ENCODE measurements around the gene TCF7L2. TPM values are rescaled to one million over a fixed set of nuclear protein-coding genes. Genes with fewer than 3 reads are reported as not detected.

TCF7L2 gene
- total RNA-seq, 2 experiments from 2014 or later, result 2.0 to 2.1 TPM

GRCh38 chr10:113038183-113038582 lies 88.1 kb downstream of the TCF7L2 start:
- no peaks in the 10 kb centered on the region for H3K4me1 Mint-ChIP-seq (ENCODE audit: low read depth)
- peaks cover 10% of the 10 kb centered on the region for H3K27me3 Mint-ChIP-seq (ENCODE audit: low read depth)
- intact Hi-C loops (cut with micrococcal nuclease), result no loop called here
- H3K9me3 Mint-ChIP-seq, result no peaks in the 10 kb centered on the region
- H3K36me3 Mint-ChIP-seq (ENCODE audit: low read depth), result peaks cover 1% of the 10 kb centered on the region
- H3K27ac Mint-ChIP-seq, result no peak overlapping the region
- no peak overlapping the region for H3K4me3 Mint-ChIP-seq
- DNase-seq, result no peak
- CTCF ChIA-PET, result no interaction called here

GRCh38 chr10:113038985-113039384 lies 88.9 kb downstream of the TCF7L2 start:
- Mint-ChIP-seq H3K9me3 (no peaks in the 10 kb centered on the region), H3K36me3 (ENCODE audit: low read depth) (peaks cover 1% of the 10 kb centered on the region), H3K4me3 (no peak overlapping the region), H3K27ac (no peak overlapping the region), H3K4me1 (ENCODE audit: low read depth) (no peaks in the 10 kb centered on the region), H3K27me3 (ENCODE audit: low read depth) (peaks cover 10% of the 10 kb centered on the region)
- DNase-seq, result no peak
- CTCF ChIA-PET, result no interaction called here
- intact Hi-C loops (cut with micrococcal nuclease), result no loop called here

GRCh38 chr10:113041324-113041723 lies 91.3 kb downstream of the TCF7L2 start:
- DNase-seq, result no peak
- H3K9me3 Mint-ChIP-seq, result no peaks in the 10 kb centered on the region
- intact Hi-C loops (cut with micrococcal nuclease), result no loop called here
- CTCF ChIA-PET, result no interaction called here
- no peaks in the 10 kb centered on the region for H3K36me3 Mint-ChIP-seq (ENCODE audit: low read depth)
- H3K4me3 Mint-ChIP-seq, result no peak overlapping the region
- no peaks in the 10 kb centered on the region for H3K4me1 Mint-ChIP-seq (ENCODE audit: low read depth)
- H3K27me3 Mint-ChIP-seq (ENCODE audit: low read depth), result peaks cover 8% of the 10 kb centered on the region
- no peak overlapping the region for H3K27ac Mint-ChIP-seq

GRCh38 chr10:113041841-113042750 lies 92.0 kb downstream of the TCF7L2 start:
- CTCF ChIA-PET, result no interaction called here
- H3K4me1 Mint-ChIP-seq (ENCODE audit: low read depth), result no peaks in the 10 kb centered on the region
- no peak for DNase-seq
- no peak overlapping the region for H3K27ac Mint-ChIP-seq
- no peaks in the 10 kb centered on the region for H3K36me3 Mint-ChIP-seq (ENCODE audit: low read depth)
- intact Hi-C loops (cut with micrococcal nuclease), result no loop called here
- no peaks in the 10 kb centered on the region for H3K9me3 Mint-ChIP-seq
- peaks cover 8% of the 10 kb centered on the region for H3K27me3 Mint-ChIP-seq (ENCODE audit: low read depth)
- H3K4me3 Mint-ChIP-seq, result no peak overlapping the region

- Mint-ChIP-seq H3K4me3 (no peak overlapping the region), H3K9me3 (no peaks in the 10 kb centered on the region), H3K36me3 (ENCODE audit: low read depth) (no peaks in the 10 kb centered on the region), H3K27me3 (ENCODE audit: low read depth) (peaks cover 8% of the 10 kb centered on the region), H3K27ac (no peak overlapping the region), H3K4me1 (ENCODE audit: low read depth) (no peaks in the 10 kb centered on the region)
- no peak for DNase-seq
- CTCF ChIA-PET, result no interaction called here
- intact Hi-C loops (cut with micrococcal nuclease), result no loop called here
Observed at GRCh38 chr10:113042868-113043267, 92.8 kb downstream of the TCF7L2 start.

- DNase-seq, result no peak
- Mint-ChIP-seq H3K9me3 (no peaks in the 10 kb centered on the region), H3K27me3 (ENCODE audit: low read depth) (peaks cover 8% of the 10 kb centered on the region), H3K4me1 (ENCODE audit: low read depth) (no peaks in the 10 kb centered on the region), H3K27ac (no peak overlapping the region), H3K4me3 (no peak overlapping the region), H3K36me3 (ENCODE audit: low read depth) (no peaks in the 10 kb centered on the region)
- CTCF ChIA-PET, result no interaction called here
- intact Hi-C loops (cut with micrococcal nuclease), result no loop called here
Observed at GRCh38 chr10:113044016-113044755, 94.1 kb downstream of the TCF7L2 start.

GRCh38 chr10:113045147-113046055 lies 95.4 kb downstream of the TCF7L2 start:
- Mint-ChIP-seq H3K9me3 (no peaks in the 10 kb centered on the region), H3K27me3 (ENCODE audit: low read depth) (peaks cover 6% of the 10 kb centered on the region), H3K36me3 (ENCODE audit: low read depth) (no peaks in the 10 kb centered on the region), H3K4me1 (ENCODE audit: low read depth) (peaks cover 5% of the 10 kb centered on the region), H3K4me3 (no peak overlapping the region), H3K27ac (no peak overlapping the region)
- intact Hi-C loops (cut with micrococcal nuclease), result no loop called here
- DNase-seq, result peak; percentile 13
- CTCF ChIA-PET, result no interaction called here

GRCh38 chr10:113047151-113047550 lies 97.1 kb downstream of the TCF7L2 start:
- H3K4me1 Mint-ChIP-seq (ENCODE audit: low read depth), result peaks cover 17% of the 10 kb centered on the region
- CTCF ChIA-PET, result no interaction called here
- H3K36me3 Mint-ChIP-seq (ENCODE audit: low read depth), result no peaks in the 10 kb centered on the region
- DNase-seq, result no peak
- H3K4me3 Mint-ChIP-seq, result no peak overlapping the region
- no peak overlapping the region for H3K27ac Mint-ChIP-seq
- H3K9me3 Mint-ChIP-seq, result no peaks in the 10 kb centered on the region
- peaks cover 7% of the 10 kb centered on the region for H3K27me3 Mint-ChIP-seq (ENCODE audit: low read depth)
- intact Hi-C loops (cut with micrococcal nuclease), result no loop called here

GRCh38 chr10:113047605-113047962 lies 97.5 kb downstream of the TCF7L2 start:
- intact Hi-C loops (cut with micrococcal nuclease), result no loop called here
- no peaks in the 10 kb centered on the region for H3K36me3 Mint-ChIP-seq (ENCODE audit: low read depth)
- peaks cover 9% of the 10 kb centered on the region for H3K27me3 Mint-ChIP-seq (ENCODE audit: low read depth)
- H3K27ac Mint-ChIP-seq, result no peak overlapping the region
- CTCF ChIA-PET, result no interaction called here
- DNase-seq, result no peak
- H3K4me1 Mint-ChIP-seq (ENCODE audit: low read depth), result peaks cover 17% of the 10 kb centered on the region
- no peaks in the 10 kb centered on the region for H3K9me3 Mint-ChIP-seq
- no peak overlapping the region for H3K4me3 Mint-ChIP-seq

- Mint-ChIP-seq H3K4me1 (ENCODE audit: low read depth) (peaks cover 17% of the 10 kb centered on the region), H3K9me3 (no peaks in the 10 kb centered on the region)
- intact Hi-C loops (cut with micrococcal nuclease), result no loop called here
Observed at GRCh38 chr10:113047963-113048781, 98.1 kb downstream of the TCF7L2 start.

GRCh38 chr10:113049881-113050280 lies 99.8 kb downstream of the TCF7L2 start:
- intact Hi-C loops (cut with micrococcal nuclease), result no loop called here
- Mint-ChIP-seq H3K27ac (no peak overlapping the region), H3K4me1 (ENCODE audit: low read depth) (peaks cover 17% of the 10 kb centered on the region), H3K27me3 (ENCODE audit: low read depth) (peaks cover 11% of the 10 kb centered on the region), H3K4me3 (no peak overlapping the region), H3K36me3 (ENCODE audit: low read depth) (no peaks in the 10 kb centered on the region), H3K9me3 (no peaks in the 10 kb centered on the region)
- DNase-seq, result no peak
- CTCF ChIA-PET, result interaction anchor here (0.6 kb wide), 1 partner anchor 406 kb away, joined by 3 read pairs; no protein-coding TSS in a partner anchor

More at GRCh38 chr10:113047963-113048781, 98.1 kb downstream of the TCF7L2 start:
- no peak for DNase-seq
- CTCF ChIA-PET, result no interaction called here
- no peak overlapping the region for H3K27ac Mint-ChIP-seq
- H3K4me3 Mint-ChIP-seq, result no peak overlapping the region
- H3K27me3 Mint-ChIP-seq (ENCODE audit: low read depth), result peaks cover 6% of the 10 kb centered on the region
- no peaks in the 10 kb centered on the region for H3K36me3 Mint-ChIP-seq (ENCODE audit: low read depth)

All from activated naive CD4-positive, alpha-beta T cell treated with anti-CD3 and anti-CD28 coated beads for 36 hours (primary cell).